OCI-LY7 (cell line): ENCODE measurements around the gene VKORC1L1.

Source experiments
- EZH2phosphoT487 ChIP-seq: fragments of 200-600 bp; sonication (generic); IDR thresholded peaks from 2 replicates; pipeline ENCODE4 v1.6.1; 2018; ENCODE audit warnings: low read depth, borderline replicate concordance, mild to moderate bottlenecking, mixed run types, antibody characterized with exemption, low read length, moderate library complexity, mixed read lengths
- TF ChIP-seq, protein P1 (sequence below): fragments of 200-600 bp; sonication (generic); conservative IDR thresholded peaks from 2 replicates; pipeline ENCODE4 v1.5.1; 2014; ENCODE audit warnings: mild to moderate bottlenecking, antibody characterized with exemption, low read length, moderate library complexity, mixed read lengths

DNA sequence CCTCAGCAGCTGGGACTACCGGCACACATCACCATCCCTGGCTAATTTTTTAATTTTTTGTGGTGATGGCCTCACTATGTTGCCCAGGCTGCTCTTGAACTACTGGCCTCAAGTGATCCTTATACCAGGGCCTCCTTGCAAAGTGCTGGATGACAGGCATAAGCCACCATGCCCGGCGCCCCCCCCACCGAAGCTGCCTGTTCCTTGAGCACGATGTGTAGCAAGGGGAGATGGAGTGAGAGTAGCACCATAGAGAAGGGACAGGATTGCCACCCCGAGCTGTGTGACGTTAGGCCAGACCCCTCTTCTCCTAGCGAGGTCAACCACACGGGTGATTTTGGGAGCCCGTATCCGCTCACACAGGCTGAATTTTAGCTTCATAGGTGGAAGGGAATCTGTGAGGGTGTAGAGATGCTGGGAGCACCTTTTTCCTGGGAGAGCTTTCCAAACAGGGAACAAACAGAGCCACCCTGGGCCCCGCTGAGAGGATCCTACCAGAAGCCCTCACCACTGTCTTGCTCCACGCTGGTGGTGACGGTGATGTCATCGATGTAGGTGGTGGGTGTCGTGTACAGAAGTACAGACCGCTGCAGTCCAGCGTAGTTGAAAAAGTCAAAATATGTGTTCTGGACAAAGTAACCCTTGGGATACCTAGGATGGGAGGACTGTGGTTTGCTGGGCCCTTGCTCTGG lies 106.2 kb downstream of the VKORC1L1 start:
- TF ChIP-seq, protein P1, sequence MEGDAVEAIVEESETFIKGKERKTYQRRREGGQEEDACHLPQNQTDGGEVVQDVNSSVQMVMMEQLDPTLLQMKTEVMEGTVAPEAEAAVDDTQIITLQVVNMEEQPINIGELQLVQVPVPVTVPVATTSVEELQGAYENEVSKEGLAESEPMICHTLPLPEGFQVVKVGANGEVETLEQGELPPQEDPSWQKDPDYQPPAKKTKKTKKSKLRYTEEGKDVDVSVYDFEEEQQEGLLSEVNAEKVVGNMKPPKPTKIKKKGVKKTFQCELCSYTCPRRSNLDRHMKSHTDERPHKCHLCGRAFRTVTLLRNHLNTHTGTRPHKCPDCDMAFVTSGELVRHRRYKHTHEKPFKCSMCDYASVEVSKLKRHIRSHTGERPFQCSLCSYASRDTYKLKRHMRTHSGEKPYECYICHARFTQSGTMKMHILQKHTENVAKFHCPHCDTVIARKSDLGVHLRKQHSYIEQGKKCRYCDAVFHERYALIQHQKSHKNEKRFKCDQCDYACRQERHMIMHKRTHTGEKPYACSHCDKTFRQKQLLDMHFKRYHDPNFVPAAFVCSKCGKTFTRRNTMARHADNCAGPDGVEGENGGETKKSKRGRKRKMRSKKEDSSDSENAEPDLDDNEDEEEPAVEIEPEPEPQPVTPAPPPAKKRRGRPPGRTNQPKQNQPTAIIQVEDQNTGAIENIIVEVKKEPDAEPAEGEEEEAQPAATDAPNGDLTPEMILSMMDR = no peak
- TF ChIP-seq EZH2phosphoT487 = no peak
